Measurements from ENCODE around the gene CRIP2.

Gene CRIP2

DNA sequence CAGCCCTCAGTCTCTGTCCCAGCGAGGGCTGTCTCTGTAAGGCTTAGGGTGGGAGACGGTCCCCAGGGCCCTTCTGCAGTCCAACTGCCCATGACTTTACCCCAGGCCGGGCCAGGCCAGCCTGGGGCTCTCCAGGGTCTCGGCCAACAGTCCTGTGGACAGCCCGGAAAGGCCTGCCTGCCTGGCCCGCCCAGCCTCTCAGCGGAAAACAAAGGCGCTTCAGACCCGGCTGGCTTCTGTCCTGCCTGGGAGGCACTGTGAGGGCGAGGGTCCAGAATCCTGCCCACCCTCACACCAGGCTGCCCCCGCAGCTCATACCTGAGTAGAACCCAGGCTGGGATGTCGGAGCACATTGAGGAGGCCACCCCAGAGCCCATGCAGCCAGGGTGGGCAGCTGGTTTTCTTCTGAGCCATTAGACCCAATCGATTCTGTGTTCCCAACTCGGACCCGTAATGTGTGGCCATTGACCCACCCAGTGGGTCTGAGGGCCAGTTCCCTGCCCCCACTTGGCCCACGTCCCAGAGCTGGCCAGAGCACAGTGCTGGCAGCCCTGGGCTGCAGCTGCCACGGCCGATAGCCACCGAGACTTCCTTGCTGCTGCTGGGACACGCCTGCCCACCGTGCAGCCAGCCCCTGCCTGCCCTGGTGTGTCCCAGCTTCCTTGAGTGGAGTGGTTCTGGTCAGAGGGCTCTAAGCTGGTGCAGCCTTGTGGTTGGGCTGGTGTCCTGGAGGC is 1.6 kb downstream of the CRIP2 start:
- no peak for DNase-seq (ENCODE audit: low read depth in 2 of 2, low spot score in 1 of 2)

DNA sequence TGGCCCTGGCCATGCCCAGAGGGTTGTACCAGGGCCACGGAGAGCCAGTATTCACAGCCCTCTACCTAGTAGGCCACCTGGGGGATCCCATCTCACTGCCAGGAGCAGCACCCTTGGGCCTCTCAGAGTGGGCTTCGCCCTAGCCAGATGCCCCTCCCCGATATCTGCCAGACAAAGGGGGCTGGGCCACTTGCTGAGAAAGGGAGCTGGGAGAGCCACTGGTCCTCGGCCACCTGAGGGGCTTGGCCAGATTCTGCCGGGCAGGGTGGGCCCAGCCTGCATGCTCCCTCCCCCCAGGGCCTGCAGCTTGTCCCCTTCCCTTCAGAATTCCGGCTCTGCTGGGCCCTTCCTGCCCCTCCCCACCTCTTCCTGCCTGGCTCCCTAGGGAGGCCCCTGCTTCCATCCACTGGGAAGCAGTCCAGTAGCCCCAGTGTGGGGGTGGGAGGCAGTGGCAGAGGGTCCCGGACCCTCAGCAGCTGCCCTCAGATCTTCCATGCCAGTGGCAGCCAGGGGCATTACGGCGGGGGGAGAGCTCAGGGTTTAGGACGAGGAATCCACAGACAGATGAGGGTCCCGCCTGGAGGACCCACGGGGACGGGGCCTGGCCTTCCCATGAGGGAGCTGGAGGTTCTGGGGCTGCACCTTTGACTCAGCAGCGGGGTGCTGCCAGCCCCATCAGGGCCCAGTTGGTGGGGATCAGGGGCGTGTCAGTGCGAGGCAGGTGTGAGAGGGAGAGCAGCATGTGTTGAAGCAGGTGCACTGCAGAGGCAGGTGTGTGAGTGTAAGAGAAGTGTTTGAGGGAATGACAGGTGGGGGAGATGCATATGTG is 2.4 kb downstream of the CRIP2 start:
- DNase-seq (ENCODE audit: low read depth in 2 of 2, low spot score in 1 of 2): no peak

DNA sequence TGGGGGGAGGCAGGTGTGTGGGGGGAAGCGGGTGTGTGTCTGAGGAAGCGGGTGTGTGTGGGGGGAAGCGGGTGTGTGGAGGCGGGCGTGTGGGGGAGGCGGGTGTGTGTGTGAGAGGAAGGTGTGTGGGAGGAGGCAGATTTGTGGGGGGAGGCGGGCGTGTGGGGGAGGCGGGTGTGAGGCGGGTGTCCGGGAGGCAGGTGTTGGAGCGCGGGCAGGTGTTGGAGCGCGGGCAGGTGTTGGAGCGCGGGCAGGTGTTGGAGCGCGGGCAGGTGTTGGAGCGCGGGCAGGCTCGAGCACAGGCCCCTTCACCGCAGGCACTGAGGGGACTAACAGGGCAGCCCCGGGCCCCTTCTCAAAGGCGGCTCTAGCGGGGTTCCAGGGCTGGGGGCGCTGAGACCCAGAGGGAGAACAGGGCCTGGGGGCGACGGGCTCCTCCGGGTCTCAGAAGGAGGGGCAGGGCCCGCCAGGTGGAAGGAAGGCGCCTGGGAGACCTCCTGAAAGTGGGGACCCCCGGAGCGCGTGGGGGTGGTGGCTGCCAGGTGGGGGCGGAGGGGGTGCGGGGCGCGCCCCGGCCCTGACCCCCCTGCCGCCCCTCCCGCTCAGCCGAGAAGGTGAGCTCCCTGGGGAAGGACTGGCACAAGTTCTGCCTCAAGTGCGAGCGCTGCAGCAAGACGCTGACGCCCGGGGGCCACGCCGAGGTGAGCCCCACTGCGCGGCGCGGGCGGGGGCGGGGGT is 3.2 kb downstream of the CRIP2 start:
- peak in 1 of 2 donors; percentile 60 for DNase-seq (ENCODE audit: low read depth in 2 of 2, low spot score in 1 of 2)

DNA sequence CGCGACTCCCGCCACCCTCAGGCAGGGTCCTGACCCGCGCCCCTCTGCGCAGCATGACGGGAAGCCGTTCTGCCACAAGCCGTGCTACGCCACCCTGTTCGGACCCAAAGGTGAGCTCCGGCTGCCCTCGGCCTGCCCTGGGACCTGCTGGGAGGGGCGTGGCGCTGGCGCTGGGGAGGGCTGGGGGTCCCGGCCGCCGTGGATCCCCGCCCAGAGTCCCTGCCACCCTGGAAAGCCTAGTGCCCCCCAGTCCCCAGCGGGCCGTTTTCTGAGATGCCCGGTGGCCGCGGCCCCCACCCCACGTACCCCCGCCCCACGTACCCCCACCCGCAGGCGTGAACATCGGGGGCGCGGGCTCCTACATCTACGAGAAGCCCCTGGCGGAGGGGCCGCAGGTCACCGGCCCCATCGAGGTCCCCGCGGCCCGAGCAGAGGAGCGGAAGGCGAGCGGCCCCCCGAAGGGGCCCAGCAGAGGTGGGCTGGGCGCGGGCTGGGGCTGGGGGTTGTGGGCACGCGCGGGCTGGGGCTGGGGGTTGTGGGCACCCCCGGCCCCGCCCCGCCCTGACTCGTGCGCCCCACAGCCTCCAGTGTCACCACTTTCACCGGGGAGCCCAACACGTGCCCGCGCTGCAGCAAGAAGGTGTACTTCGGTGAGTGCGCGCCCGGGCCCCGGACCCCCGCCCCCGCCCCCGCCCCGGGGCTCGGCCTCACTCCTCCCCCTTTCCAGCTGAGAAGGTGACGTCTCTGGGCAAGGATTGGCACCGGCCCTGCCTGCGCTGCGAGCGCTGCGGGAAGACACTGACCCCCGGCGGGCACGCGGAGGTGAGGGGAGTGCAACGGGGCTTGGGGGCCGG is 4.0 kb downstream of the CRIP2 start:
- DNase-seq (ENCODE audit: low read depth in 2 of 2, low spot score in 1 of 2): no peak

DNA sequence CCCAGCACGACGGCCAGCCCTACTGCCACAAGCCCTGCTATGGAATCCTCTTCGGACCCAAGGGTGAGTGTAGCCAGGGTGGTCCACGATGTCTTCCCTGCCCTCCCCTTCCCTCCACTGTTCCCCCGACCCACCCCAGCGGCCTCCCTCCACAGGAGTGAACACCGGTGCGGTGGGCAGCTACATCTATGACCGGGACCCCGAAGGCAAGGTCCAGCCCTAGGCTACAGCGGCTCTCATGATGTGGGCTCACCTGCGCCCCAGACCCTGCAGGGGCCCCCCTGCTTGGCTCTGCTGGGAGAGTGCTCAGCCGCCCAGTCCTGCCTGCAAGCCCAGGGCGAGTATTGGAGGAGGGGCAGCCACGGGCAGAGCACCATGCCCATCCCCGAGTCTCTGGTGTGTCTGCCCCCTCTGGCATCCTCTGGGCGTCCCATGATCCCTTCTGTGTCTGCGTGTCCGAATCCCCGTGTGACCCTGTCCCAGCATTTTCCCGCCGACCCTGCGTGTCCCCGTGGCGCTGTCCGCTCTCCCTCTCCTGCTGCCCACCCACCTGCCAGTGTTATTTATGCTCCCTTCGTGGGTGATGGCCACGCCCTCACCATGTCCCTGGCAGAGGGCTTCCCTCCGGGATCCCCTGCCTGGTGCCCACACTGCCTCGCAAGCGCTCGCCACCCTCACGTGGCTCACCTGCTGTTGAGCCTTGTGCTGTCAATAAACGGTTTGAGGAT is 5.0 kb downstream of the CRIP2 start:
- DNase-seq (ENCODE audit: low read depth in 2 of 2, low spot score in 1 of 2): no peak

DNA sequence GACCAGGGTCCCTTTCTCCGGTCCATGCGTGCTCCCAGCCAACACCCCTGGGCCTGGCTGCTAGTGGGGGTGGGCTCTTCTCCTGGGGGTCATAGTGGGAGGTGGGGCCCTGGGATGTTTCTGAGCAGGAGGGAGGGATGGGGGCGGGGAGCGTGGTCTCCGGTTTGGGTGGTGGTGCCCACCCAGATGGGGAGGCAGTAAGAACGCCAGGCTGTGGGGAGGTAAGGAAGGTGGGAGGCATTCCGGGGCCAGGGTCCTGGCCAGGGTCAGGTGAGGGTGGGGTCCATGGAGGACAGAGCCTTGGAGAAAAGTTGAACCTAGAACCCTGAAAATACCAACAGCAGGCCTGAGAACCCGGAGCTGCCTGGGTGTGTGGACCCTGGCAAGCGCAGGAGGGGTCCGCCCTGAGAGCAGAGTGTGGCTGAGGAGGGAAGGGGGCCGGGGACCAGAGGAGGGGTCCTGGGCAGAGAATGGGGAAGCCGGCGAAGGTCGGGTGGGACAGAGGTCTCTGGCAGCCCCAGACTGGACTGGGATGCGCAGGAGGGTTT is 5.7 kb downstream of the CRIP2 start:
- no peak for DNase-seq (ENCODE audit: low read depth in 2 of 2, low spot score in 1 of 2)

DNA sequence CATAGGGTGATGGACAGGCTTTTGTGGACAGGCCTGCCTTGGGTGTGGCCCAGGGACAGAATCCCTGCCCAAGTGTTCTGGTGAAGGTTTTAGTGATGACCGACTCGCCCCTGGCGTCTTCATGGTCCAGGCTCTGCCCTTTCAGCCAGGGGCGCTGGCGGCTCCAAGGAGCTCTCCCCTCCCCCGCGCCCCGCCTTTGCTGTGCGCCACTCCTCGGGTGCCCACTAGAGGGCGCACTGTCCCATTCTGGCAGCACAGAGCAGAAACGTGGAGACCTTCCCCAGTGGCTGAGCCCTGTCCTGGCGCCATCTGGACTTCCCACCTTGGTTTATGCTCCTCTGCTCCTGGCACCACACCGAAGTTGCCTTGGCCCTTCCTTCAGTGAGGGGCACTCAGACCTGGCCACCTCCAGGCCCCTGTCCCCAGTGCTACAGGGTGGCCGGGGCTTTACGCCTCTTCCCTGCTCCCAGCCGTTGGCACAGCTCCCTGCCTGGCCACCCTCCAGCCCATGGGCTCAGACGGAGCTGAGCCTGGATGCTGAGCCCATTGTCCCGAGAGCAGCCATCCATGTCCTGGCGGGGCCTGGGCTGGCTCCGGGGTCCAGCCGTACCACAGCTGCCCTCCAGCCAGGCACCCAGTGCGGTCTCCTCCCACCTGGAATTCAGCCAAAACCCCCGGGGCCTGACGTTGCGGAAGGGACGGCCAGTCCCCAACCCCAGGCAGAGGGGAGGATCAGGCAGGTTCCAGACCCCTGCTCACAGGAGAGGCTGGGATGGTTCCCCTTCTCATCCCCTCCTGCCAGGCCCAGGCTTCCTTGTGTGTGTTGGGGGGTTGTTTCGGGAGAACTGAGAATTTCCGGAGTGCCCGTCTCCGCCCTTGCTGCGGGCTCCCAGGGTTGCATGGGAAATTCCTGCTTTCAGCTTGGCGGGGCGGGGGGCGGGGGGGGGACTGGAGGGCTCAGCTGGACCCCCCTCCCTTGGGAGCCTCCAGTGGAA is 6.5 kb downstream of the CRIP2 start:
- DNase-seq (ENCODE audit: low read depth in 2 of 2, low spot score in 1 of 2): peak; percentile 80 to 81

DNA sequence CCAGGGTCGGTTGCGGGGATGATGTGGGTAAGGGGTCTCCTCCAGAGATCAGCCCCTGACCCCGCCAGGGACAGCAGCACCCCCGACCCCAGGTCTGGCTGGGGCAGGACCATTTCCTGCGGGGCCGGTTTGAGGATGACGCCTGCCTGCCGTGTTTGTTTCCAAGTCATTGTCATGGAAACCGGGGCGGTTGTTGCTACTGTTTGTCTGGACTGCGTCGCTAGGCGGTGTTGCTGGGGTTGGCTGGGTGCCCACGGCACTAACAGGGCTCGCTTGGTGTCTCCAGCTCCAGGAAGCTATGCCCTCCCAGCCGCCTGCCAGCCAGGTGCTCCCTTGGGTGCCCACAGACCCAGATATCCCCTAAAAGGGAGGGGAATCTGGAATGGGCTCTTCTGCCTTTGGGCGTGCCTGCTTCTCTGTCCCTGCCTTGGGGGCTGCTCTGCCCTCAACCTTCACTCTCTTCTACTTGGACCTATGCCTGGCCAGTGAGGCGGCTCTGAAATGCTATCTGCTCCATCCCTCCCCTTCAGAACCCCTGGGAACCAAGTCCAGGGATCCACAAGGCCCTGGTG is 7.4 kb downstream of the CRIP2 start:
- DNase-seq (ENCODE audit: low read depth in 2 of 2, low spot score in 1 of 2): peak; percentile 88 to 91

DNA sequence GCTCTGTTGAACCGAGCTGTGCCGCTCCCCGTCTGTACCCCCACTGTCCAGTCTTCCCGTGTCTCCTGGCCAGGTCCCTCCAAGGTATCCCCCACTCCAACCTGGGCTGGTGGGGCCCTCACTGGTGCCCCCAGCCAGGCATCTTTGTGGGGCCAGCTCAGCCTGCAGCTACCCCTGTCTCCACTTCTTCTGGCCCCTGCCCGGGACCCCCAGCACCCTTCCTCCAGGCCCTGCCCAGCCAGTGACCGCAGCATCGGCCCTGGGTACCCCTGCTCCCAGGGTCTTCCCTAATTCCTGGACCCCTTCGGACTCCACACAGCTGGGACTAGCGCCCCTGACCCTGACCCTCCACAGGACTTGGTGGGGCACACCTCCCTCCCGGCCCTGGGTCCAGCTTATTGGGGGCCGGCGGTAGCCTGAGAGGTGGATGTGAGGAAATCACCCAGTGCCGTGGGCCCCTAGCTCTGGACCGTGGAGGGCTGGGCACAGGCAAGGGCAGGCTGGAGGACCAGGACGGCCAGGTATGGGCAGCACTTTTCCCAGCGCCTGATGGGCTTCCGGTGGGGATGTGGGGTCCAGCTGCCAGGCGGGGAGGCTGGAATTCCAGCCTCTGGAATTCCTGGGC is 8.0 kb downstream of the CRIP2 start:
- DNase-seq (ENCODE audit: low read depth in 2 of 2, low spot score in 1 of 2): no peak

DNA sequence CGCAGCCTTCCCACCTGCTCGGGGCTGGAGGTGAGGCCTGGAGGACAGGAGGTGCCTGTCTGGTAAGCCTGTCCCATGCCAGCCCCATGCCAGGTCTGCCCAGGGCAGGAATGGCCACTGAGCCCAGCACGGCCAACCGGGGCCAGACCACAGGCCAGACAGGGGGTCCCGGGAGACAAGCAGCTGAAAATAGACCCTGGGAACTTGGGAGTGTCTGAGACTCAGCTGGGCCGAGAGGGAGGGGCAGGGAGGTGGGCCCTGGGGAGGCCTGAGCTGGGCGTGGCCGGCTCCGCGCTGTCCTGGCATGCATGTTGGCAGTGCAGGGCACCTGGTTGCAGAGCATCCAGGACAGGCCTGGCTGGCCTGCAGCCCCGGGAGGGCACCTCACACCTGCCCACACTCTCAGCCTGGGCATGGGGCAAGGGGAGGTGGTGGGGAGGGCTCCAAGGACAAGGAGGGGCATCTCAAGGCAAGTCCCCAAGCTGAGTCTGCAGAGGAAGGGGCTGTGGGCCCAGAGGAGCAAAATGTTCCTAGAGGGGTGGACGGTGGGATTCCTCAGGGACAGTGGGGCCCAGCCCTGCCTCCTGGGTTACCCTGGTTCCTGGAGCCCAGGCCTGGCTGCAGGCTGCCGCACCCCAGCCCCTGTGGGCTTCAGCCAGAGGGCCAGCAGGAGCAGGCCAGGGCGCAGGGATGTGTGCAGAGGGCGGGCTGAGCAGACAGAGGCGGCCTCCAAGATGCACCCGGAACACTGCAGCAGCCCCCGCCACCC is 8.9 kb downstream of the CRIP2 start:
- DNase-seq (ENCODE audit: low read depth in 2 of 2, low spot score in 1 of 2): no peak

DNA sequence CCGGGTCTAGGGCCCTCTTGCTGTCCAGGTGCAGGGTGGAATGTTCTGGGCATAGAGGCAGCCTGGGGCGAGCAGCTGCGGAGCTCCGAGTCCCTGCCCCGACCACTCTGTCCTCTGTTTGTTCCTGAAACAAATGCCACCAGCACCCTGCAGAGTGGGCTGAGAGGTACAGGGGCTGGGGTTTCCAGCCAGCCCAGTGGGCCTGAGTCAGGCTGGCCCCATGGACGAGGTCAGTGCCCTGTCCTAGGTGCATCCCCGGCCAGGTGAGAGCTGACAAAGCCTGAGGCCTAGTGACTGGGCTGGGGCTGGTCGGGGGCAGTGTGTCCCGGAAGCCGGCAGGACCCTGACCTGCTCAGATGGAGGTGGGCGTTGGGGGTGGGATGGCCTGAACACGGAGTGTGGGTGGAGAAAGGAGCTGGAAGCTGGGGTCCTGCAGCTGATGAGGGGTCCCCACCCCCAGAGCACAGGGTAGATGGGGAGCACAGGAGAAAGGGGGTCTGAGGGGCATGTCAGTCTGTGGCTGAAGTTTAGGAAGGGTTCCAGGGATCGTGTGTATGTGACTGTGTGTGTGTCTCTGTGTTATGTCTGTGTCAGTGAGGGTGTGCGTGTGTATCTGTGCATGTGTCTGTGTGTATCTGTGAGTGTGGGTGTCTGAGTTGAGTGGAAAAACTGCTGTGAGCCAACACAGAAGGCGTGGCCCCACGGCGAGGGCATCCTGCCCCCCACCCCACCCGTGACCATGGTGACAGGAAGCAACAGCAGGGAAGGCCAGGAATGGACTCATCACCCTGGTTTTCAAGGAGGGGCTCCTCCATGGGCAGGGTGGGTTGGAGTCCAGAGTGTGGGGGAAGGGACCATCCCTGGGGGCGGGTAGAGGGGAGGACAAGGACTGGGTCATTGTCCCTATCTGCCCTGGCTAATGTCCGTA is 9.7 kb downstream of the CRIP2 start:
- peak in 1 of 2 donors; percentile 43 for DNase-seq (ENCODE audit: low read depth in 2 of 2, low spot score in 1 of 2)

DNA sequence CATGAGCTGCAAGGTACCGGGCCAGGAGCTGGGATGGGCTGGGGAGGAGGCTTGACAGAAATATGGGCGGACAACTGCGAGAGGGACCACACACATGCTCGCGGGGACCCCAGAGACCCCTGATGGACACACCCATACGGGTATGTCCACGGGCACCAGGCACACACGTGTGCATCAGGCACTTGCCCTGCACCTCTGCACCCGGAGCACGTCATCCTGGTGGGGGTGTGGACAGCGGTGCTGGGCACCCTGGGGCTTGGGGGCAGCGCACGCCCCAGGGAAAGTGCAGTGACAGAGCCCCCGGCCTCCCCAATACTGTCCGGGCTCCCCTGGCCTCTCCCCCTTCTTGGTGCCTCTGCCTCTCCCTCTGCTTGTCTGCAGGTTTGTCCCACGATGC is 10.4 kb downstream of the CRIP2 start:
- DNase-seq (ENCODE audit: low read depth in 2 of 2, low spot score in 1 of 2): no peak

DNA sequence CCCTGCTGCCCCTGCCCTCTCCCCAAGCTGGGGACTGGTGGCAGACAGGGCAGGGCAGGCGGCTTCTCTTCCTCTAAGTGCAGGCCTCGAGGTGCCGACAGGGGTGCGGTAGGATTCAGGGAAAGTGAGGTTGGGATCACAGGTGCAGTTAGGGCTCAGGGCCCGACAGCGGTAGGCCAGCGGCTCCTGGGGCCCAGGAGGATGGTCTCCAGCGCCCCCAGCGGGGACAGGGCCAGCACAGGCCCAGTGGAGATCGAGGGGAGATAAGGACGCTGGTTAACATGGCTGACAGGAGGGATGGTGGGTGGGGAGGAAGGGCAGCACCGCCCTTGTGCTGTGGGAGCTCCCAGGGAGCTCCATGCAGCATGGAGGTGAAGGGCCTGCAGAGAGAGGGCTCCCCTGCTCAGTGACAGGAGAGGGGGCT is 11.1 kb downstream of the CRIP2 start:
- no peak for DNase-seq (ENCODE audit: low read depth in 2 of 2, low spot score in 1 of 2)

DNA sequence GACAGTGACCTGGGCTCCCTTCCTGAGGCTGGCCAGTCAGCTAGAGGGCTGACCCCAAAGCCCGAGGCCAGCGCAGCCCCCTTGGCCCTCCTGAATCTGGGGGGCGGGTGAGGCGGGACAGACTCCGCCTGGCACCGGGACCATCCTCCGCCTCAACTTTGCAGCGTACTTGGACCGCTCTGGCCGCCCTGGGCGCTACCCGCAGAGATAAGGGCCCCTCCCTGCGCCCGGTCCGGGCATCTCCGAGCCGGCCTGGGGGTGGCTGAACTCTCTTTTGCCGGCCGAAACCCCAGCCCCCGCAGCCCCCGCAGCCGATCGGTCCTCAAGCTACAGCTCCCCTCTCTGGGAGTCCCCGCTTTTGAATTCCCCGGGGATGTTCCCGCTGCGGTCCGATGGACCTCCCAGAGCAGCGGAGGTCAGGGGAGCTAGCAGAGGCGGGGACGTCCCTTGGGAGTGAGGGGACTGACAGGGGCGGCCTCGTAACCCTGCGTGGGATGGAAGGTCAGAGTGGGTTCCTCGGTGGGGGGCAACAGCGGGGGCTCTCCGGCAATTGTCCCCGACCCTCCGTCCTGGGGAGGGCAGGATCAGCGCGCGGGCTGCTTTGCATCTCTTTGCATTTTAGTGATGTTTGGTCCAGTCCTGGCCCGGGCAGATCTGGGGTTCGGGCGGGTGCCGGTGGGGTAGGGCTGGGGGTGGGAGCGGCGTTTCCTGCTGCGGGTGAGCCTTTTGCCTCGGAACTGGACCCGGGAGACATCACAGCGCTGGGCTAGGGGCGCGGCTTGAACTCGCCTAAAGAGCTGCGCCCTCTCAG is 11.7 kb downstream of the CRIP2 start, which contains the start of gene CRIP1:
CRIP1 (plus strand) TSS at position 724 of the 811 bp plus-strand sequence. CDS start 374 bp downstream, outside the sequence.
- no peak for DNase-seq (ENCODE audit: low read depth in 2 of 2, low spot score in 1 of 2)

DNA sequence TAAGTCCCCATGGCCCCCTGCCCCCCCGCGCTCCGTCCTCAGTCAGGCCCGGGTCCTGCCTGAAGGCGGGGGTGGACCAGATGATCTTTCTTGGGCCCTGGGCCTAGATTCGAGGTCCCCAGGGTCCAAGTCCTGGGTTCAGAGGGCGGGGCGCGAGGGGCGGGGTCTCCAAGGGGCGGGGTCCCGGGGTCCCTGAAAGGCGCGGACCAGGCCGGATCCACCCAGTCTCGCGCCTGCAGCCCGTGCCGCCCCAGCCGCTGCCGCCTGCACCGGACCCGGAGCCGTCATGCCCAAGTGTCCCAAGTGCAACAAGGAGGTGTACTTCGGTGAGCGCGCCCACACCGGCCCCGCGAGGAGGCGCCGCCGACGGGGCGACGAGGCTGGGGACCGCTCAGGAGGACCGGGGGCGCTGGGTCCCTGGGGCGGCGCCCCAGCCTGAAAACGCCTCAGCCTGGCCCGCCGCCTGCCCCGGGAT is 12.4 kb downstream of the CRIP2 start:
- peak in 1 of 2 donors; percentile 47 for DNase-seq (ENCODE audit: low read depth in 2 of 2, low spot score in 1 of 2)

All from stimulated activated CD8-positive, alpha-beta memory T cell treated with anti-CD3 and anti-CD28 coated beads, Interleukin-4, amount 100 ng/mL, for 1 hour (primary cell).